MM.1S (cell line): ENCODE data around the gene CIROP.

Experiments
- DNase-seq: peaks from one replicate; pipeline ENCODE4 v3.0.0-alpha.2; 2015
- H2AFZ ChIP-seq: fragments of 300-600 bp; sonication (generic); 2 replicates; pipeline ENCODE4 v1.6.0; 2016; ENCODE audit warnings: antibody characterized with exemption, low read length
- H3F3A ChIP-seq: fragments of 300-600 bp; sonication (generic); 2 replicates; pipeline ENCODE4 v1.6.1; 2016; ENCODE audit warnings: mild to moderate bottlenecking, antibody characterized with exemption, low read length, moderate library complexity, mixed read lengths; ENCODE audit not compliant: insufficient read depth
- H3K27ac ChIP-seq: fragments of 300-600 bp; sonication (generic); 2 replicates; pipeline ENCODE4 v1.5.1; 2016; ENCODE audit warnings: mild to moderate bottlenecking, low read length
- H3K27me3 ChIP-seq: fragments of 300-600 bp; sonication (generic); replicated peaks from 2 replicates; pipeline ENCODE4 v1.6.0; 2016; ENCODE audit warnings: low read length; ENCODE audit not compliant: insufficient read depth
- H3K36me3 ChIP-seq: fragments of 300-600 bp; sonication (generic); replicated peaks from 2 replicates; pipeline ENCODE4 v1.6.1; 2016; ENCODE audit warnings: mild to moderate bottlenecking, low read length, mixed read lengths; ENCODE audit not compliant: insufficient read depth
- H3K4me1 ChIP-seq: fragments of 300-600 bp; sonication (generic); 2 replicates; pipeline ENCODE4 v1.6.1; 2016; ENCODE audit warnings: low read length, mixed read lengths
- H3K4me2 ChIP-seq: fragments of 300-600 bp; sonication (generic); 2 replicates; pipeline ENCODE4 v1.6.0; 2016; ENCODE audit warnings: low read depth, low read length
- H3K4me3 ChIP-seq: fragments of 300-600 bp; sonication (generic); 2 replicates; pipeline ENCODE4 v1.5.1; 2016; ENCODE audit warnings: low read length, mixed read lengths
- H3K79me2 ChIP-seq: fragments of 300-600 bp; sonication (generic); 2 replicates; pipeline ENCODE4 v1.6.1; 2016; ENCODE audit warnings: mixed run types, low read length, mixed read lengths
- H3K9ac ChIP-seq: fragments of 300-600 bp; sonication (generic); 2 replicates; pipeline ENCODE4 v1.6.1; 2016; ENCODE audit warnings: low read length, mixed read lengths
- H3K9me2 ChIP-seq: fragments of 300-600 bp; sonication (generic); replicated peaks from 2 replicates; pipeline ENCODE4 v1.6.1; 2016; ENCODE audit warnings: mild to moderate bottlenecking, low read length, mixed read lengths; ENCODE audit not compliant: insufficient read depth
- H3K9me3 ChIP-seq: fragments of 300-600 bp; sonication (generic); replicated peaks from 2 replicates; pipeline ENCODE4 v1.6.1; 2016; ENCODE audit warnings: mild to moderate bottlenecking, low read length, mixed read lengths; ENCODE audit not compliant: insufficient read depth
- H4K20me1 ChIP-seq: fragments of 300-600 bp; sonication (generic); 2 replicates; pipeline ENCODE4 v1.6.1; 2016; ENCODE audit warnings: mild to moderate bottlenecking, low read length, moderate library complexity, mixed read lengths; ENCODE audit not compliant: insufficient read depth
- CTCF ChIP-seq: fragments of 300-600 bp; sonication (generic); IDR thresholded peaks from 2 replicates; pipeline ENCODE4 v1.5.1; 2016; ENCODE audit warnings: antibody characterized with exemption, low read length, mixed read lengths
- EZH2 ChIP-seq: fragments of 300-600 bp; sonication (generic); optimal IDR thresholded peaks from 2 replicates; pipeline ENCODE3; 2017; ENCODE audit warnings: low read depth, mild to moderate bottlenecking, antibody characterized with exemption, low read length, mixed read lengths
- EZH2phosphoT487 ChIP-seq: fragments of 300-600 bp; sonication (generic); IDR thresholded peaks from 2 replicates; pipeline ENCODE4 v1.6.1; 2018; ENCODE audit warnings: antibody characterized with exemption, low read length

CIROP gene

DNA sequence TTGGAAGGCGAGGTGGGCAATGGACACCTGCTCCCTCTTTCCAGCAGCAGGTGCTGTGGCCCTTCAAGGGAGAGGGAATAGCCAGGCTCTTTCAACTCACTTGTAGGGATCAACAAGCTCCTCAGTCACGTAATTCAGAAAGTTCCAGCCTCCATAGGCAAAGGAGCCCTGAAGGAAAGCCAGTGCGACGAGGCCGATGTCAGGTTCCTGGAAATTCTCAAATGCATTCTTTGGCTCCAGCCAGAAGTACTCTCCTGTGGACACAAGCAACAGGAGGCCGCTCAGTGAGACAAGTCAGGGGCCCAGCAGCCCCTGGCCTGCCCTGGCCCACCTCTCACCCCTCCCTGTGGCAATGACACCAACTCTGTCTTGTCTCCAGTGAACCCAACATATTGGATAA, 35.6 kb upstream of the CIROP start:
- Histone ChIP-seq H3F3A (no peaks in the 10 kb centered on the region), H3K27ac (no peak overlapping the region), H3K4me2 (no peak overlapping the region), H3K36me3 (no peaks in the 10 kb centered on the region), H3K9me3 (no peaks in the 10 kb centered on the region), H3K27me3 (no peaks in the 10 kb centered on the region), H3K79me2 (no peaks in the 10 kb centered on the region), H3K4me3 (no peak overlapping the region), H3K9ac (no peak overlapping the region), H3K9me2 (no peaks in the 10 kb centered on the region), H4K20me1 (no peaks in the 10 kb centered on the region), H3K4me1 (no peaks in the 10 kb centered on the region), H2AFZ (no peak overlapping the region)
- DNase-seq, result no peak
- TF ChIP-seq EZH2 (no peak), CTCF (no peak), EZH2phosphoT487 (no peak)

- TF ChIP-seq EZH2phosphoT487, result no peak
- no peak for TF ChIP-seq CTCF
- TF ChIP-seq EZH2, result no peak
- Histone ChIP-seq H3F3A (no peaks in the 10 kb centered on the region), H4K20me1 (no peaks in the 10 kb centered on the region), H3K9ac (no peak overlapping the region), H3K36me3 (no peaks in the 10 kb centered on the region), H3K4me2 (no peak overlapping the region), H3K9me3 (no peaks in the 10 kb centered on the region), H3K4me1 (no peaks in the 10 kb centered on the region), H2AFZ (no peak overlapping the region), H3K79me2 (no peaks in the 10 kb centered on the region), H3K27ac (no peak overlapping the region), H3K9me2 (no peaks in the 10 kb centered on the region), H3K27me3 (no peaks in the 10 kb centered on the region), H3K4me3 (no peak overlapping the region)
- DNase-seq, result no peak
Observed at GRCh38 chr14:23139874-23140273, 35.1 kb upstream of the CIROP start.

DNA sequence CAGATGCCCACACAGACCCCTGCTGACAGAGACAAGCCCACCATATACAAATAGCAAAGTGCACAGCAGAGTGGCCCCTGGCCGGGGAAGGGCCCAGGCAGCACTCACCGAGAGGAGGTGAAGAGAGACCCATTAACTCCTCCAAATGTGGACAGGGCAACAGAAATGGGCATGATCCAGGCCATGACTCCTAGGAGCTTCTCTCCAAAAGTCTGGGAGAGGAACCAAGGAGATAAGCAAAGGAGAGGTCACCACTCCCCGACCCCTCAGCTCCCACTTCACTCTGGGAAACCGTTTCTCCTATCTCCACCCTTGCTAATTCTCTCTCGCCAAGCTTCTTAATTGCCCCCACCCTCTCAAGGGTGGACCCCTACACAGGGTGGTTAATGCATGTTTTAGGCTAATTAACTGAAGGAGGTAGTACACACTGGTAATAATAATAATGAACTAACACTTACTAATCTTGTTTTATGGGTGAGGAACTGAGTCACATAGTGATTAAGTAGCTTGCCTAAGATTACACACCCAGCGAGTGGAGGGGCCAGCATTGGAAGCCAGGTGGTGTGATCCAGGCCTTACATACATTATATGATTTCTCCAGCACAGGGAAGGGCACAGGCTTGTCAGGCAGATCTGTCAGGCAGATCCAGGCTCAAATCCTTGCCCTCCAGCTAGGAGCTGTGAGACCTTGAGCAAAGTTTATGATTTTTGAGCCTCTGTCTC, 33.2 kb upstream of the CIROP start:
- Histone ChIP-seq H3K36me3 (no peaks in the 10 kb centered on the region), H2AFZ (no peak overlapping the region), H3K9me2 (no peaks in the 10 kb centered on the region), H3K79me2 (no peaks in the 10 kb centered on the region), H3F3A (no peaks in the 10 kb centered on the region), H3K9ac (no peak overlapping the region), H3K9me3 (no peaks in the 10 kb centered on the region), H3K4me3 (no peak overlapping the region), H3K4me2 (no peak overlapping the region), H4K20me1 (no peaks in the 10 kb centered on the region), H3K4me1 (no peaks in the 10 kb centered on the region), H3K27ac (no peak overlapping the region), H3K27me3 (no peaks in the 10 kb centered on the region)
- TF ChIP-seq EZH2 (no peak), EZH2phosphoT487 (no peak), CTCF (no peak)
- no peak for DNase-seq
